Osteoblast (primary cell): Measurements from ENCODE around the gene MAMDC4. TPM values are rescaled to one million over a fixed set of nuclear protein-coding genes. Genes with fewer than 3 reads are reported as not detected.

Experiments used
- DNase-seq: peaks from one replicate; pipeline ENCODE4 v3.0.0; 2011; ENCODE audit warnings: low spot score, mixed read lengths; ENCODE audit not compliant: insufficient read length; ENCODE audit errors: missing footprints
- H2AFZ ChIP-seq: 2 replicates; pipeline ENCODE4 v1.6.0; 2011; ENCODE audit warnings: mild to moderate bottlenecking, low read length
- H3K27ac ChIP-seq: 2 replicates; pipeline ENCODE4 v1.5.1; 2011; ENCODE audit warnings: mild to moderate bottlenecking, low read depth, low read length, moderate library complexity
- H3K27me3 ChIP-seq: 2 replicates; pipeline ENCODE4 v1.6.0; 2012; ENCODE audit warnings: mild to moderate bottlenecking, control low read depth, inconsistent platforms, low read length, moderate library complexity; ENCODE audit not compliant: insufficient read depth
- H3K36me3 ChIP-seq: 2 replicates; pipeline ENCODE4 v1.5.1; 2011; ENCODE audit warnings: mild to moderate bottlenecking, low read length, control low read depth, moderate library complexity; ENCODE audit not compliant: insufficient read depth
- H3K4me1 ChIP-seq: 2 replicates; pipeline ENCODE4 v1.5.1; 2011; ENCODE audit warnings: mild to moderate bottlenecking, low read length, control low read depth, moderate library complexity; ENCODE audit not compliant: insufficient read depth
- H3K4me2 ChIP-seq: 2 replicates; pipeline ENCODE4 v1.6.0; 2011; ENCODE audit warnings: mild to moderate bottlenecking, low read length; ENCODE audit not compliant: insufficient read depth
- H3K4me3 ChIP-seq: fragments of 200-600 bp; sonication (generic); 3 replicates; pipeline ENCODE4 v1.5.1; 2012; ENCODE audit warnings: mild to moderate bottlenecking, low read length, inconsistent platforms; ENCODE audit not compliant: insufficient read depth
- H3K79me2 ChIP-seq: 2 replicates; pipeline ENCODE4 v1.6.0; 2012; ENCODE audit warnings: mild to moderate bottlenecking, low read length, control low read depth, inconsistent platforms; ENCODE audit not compliant: insufficient read depth
- H3K9me3 ChIP-seq: 2 replicates; pipeline ENCODE4 v1.5.1; 2011; ENCODE audit warnings: low read depth, low read length, control low read depth
- H4K20me1 ChIP-seq: 2 replicates; pipeline ENCODE4 v1.6.0; 2012; ENCODE audit warnings: mild to moderate bottlenecking, low read length, control low read depth; ENCODE audit not compliant: insufficient read depth
- CTCF ChIP-seq: IDR thresholded peaks from 2 replicates; pipeline ENCODE4 v1.5.1; 2011; ENCODE audit warnings: mild to moderate bottlenecking, low read depth, low read length, moderate library complexity; ENCODE audit errors: extremely low read depth
- total RNA-seq: library from RNA; depleted of rRNA; stranded (reverse); fragments of >200 nt; gene quantifications from 2 replicates; pipeline ENCODE4 v1.2.3, GENCODE V29; 2012

The MAMDC4 gene
- total RNA-seq, 1 donor, result 1.4 TPM

DNA sequence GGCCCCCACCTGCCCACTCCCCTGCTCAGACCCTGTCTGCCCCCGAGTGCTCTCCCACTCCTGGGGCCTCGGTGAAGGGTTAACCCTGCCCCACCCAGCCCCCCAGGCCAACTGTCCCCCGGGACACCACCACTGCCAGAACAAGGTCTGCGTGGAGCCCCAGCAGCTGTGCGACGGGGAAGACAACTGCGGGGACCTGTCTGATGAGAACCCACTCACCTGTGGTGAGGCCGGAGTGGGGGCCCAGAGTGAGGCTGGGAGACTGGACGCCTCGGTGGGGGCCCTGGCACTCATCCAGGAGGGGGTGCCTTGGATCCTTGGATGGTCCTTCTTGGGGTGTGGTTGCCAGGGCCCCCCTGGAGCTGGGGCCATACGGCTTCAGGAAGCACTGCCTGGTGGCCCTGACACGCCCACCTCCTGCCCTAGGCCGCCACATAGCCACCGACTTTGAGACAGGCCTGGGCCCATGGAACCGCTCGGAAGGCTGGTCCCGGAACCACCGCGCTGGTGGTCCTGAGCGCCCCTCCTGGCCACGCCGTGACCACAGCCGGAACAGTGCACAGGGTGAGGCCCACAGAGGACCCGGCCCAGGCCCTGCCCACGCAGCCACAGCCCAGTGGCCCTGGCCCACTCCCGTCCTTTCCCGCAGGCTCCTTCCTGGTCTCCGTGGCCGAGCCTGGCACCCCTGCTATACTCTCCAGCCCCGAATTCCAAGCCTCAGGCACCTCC is 2.1 kb downstream of the MAMDC4 start:
- H4K20me1 ChIP-seq, result peaks cover 14% of the 10 kb centered on the region

DNA sequence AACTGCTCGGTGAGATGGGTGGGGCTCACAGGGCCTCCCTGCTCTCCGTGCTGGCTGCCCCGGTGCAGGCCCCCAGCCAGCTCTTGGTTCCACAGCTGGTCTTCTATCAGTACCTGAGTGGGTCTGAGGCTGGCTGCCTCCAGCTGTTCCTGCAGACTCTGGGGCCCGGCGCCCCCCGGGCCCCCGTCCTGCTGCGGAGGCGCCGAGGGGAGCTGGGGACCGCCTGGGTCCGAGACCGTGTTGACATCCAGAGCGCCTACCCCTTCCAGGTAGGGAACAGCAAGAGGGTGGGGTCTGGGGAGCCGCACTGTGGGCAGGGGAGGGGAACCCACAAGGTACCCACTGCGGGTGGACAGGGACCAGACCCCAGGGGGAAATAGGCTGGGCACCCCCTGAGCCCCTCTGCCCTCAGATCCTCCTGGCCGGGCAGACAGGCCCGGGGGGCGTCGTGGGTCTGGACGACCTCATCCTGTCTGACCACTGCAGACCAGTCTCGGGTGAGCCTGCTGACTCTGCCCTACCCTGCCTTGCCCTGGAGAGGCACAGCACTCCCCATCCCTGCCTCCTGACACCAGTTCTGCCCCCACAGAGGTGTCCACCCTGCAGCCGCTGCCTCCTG is 2.8 kb downstream of the MAMDC4 start:
- Histone ChIP-seq H3K9me3 (no peaks in the 10 kb centered on the region), H3K4me2 (no peak overlapping the region), H3K4me1 (peaks cover 16% of the 10 kb centered on the region), H3K27me3 (no peaks in the 10 kb centered on the region), H3K27ac (no peak overlapping the region), H4K20me1 (peaks cover 18% of the 10 kb centered on the region), H3K36me3 (peaks cover 15% of the 10 kb centered on the region), H3K79me2 (peaks cover 3% of the 10 kb centered on the region), H3K4me3 (no peak overlapping the region), H2AFZ (no peak overlapping the region)
- no peak for TF ChIP-seq CTCF
- DNase-seq, result peak; percentile 67

More for the DNA sequence above, 2.1 kb downstream of the MAMDC4 start:
- H3K4me3 ChIP-seq, result no peak overlapping the region
- peaks cover 7% of the 10 kb centered on the region for H3K79me2 ChIP-seq
- H3K4me1 ChIP-seq, result peaks cover 14% of the 10 kb centered on the region
- no peak overlapping the region for H3K27ac ChIP-seq
- no peak overlapping the region for H2AFZ ChIP-seq
- TF ChIP-seq CTCF, result no peak
- no peak overlapping the region for H3K4me2 ChIP-seq
- H3K27me3 ChIP-seq, result no peaks in the 10 kb centered on the region
- DNase-seq, result peak; percentile 77
- peaks cover 15% of the 10 kb centered on the region for H3K36me3 ChIP-seq
- no peaks in the 10 kb centered on the region for H3K9me3 ChIP-seq

GRCh38 chr9:136855461-136856078 is 3.4 kb downstream of the MAMDC4 start:
- Histone ChIP-seq H3K36me3 (peaks cover 11% of the 10 kb centered on the region), H4K20me1 (peaks cover 12% of the 10 kb centered on the region), H3K27me3 (no peaks in the 10 kb centered on the region), H3K4me3 (no peak overlapping the region), H3K79me2 (no peaks in the 10 kb centered on the region), H3K4me1 (peaks cover 11% of the 10 kb centered on the region), H3K4me2 (no peak overlapping the region), H3K27ac (no peak overlapping the region), H2AFZ (no peak overlapping the region), H3K9me3 (no peaks in the 10 kb centered on the region)
- peak; percentile 80 for DNase-seq
- TF ChIP-seq CTCF, result no peak

DNA sequence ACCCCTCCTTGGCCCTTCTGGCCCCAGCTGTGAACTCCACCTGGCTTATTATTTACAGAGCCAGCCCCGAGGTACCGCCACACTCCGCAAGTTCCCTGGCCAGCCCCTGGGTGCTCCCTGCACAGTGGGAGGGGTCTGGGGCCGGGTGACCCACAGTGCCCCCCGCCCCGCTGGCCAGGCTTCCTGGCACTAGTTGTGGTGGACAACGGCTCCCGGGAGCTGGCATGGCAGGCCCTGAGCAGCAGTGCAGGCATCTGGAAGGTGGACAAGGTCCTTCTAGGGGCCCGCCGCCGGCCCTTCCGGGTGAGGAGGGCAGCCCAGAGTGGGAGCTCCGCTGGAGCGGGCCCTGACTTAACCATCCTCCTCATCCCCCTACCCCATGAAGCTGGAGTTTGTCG is 3.9 kb downstream of the MAMDC4 start:
- Histone ChIP-seq H3K36me3 (peaks cover 6% of the 10 kb centered on the region), H3K27me3 (no peaks in the 10 kb centered on the region), H3K4me1 (peaks cover 11% of the 10 kb centered on the region), H3K9me3 (no peaks in the 10 kb centered on the region), H3K4me2 (no peak overlapping the region), H3K4me3 (no peak overlapping the region), H2AFZ (no peak overlapping the region), H4K20me1 (peaks cover 10% of the 10 kb centered on the region), H3K27ac (no peak overlapping the region), H3K79me2 (no peaks in the 10 kb centered on the region)
- peak; percentile 65 for DNase-seq
- TF ChIP-seq CTCF, result no peak
